ENCODE data around the gene BOC. TPM values are rescaled to one million over a fixed set of nuclear protein-coding genes. Genes with fewer than 3 reads are reported as not detected.

BOC gene
- total and polyA plus RNA-seq, 2 donors (not counting 1 experiment from before 2014, with no cell fraction given) = 2.1 to 4.2 TPM

DNA sequence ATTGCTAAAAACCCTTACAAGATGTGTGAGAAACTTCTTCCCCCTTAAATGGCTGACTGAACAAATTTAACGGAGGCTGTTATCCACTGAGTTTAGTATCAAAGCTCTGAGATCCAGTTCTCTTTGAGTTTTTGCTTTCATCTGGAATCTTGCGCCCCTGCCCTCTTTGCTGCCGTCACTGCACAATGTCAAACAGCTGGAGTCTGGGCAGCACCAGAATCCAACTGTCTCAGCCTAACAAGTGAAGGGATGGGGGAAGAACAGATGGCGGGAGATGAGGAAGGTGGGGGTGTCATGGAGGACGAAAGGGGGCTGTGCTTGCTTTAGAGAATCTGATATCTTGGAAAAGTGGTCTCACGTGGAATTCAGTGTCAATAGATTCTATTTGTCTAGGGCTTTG lies 7.0 kb upstream of the BOC start:
- Histone ChIP-seq H2AFZ (ENCODE audit: low read length) (no peak overlapping the region), H3K9me3 (ENCODE audit: control insufficient read depth, insufficient read depth, low read depth, low read length) (no peaks in the 10 kb centered on the region), H3K9ac (ENCODE audit: insufficient read depth, low read length) (no peak overlapping the region), H3K4me2 (ENCODE audit: extremely low read depth, insufficient read depth, low read length) (no peak overlapping the region), H3K36me3 (ENCODE audit: control insufficient read depth, insufficient read depth, low read length) (no peaks in the 10 kb centered on the region), H3K27ac (ENCODE audit: insufficient read depth, low read length) (no peak overlapping the region), H3K27me3 (ENCODE audit: control insufficient read depth, insufficient read depth, low read length) (no peaks in the 10 kb centered on the region), H3K4me1 (ENCODE audit: control insufficient read depth, extremely low read depth, insufficient read depth, low read length) (no peaks in the 10 kb centered on the region), H4K20me1 (ENCODE audit: control insufficient read depth, extremely low read depth, insufficient read depth, low read length) (peaks cover 2% of the 10 kb centered on the region), H3K79me2 (ENCODE audit: control insufficient read depth, insufficient read depth, low read length) (no peaks in the 10 kb centered on the region), H3K4me3 (replicated peaks in 1 of 4; ENCODE audit: control extremely low read depth in 1 of 4, insufficient read depth in 1 of 4, low read depth in 3 of 4, low read length in 4 of 4) (no peak overlapping the region)
- TF ChIP-seq EZH2 (IDR thresholded peaks at IDR 0.05; ENCODE audit: low read length, missing control alignments) (no peak), CTCF (conservative IDR thresholded peaks at IDR 0.05 in 1 of 2, IDR thresholded peaks at IDR 0.05 in 1 of 2; ENCODE audit: low read depth in 1 of 2, low read length in 2 of 2) (no peak)
- no peak for DNase-seq (ENCODE audit: low read depth in 2 of 2)

DNA sequence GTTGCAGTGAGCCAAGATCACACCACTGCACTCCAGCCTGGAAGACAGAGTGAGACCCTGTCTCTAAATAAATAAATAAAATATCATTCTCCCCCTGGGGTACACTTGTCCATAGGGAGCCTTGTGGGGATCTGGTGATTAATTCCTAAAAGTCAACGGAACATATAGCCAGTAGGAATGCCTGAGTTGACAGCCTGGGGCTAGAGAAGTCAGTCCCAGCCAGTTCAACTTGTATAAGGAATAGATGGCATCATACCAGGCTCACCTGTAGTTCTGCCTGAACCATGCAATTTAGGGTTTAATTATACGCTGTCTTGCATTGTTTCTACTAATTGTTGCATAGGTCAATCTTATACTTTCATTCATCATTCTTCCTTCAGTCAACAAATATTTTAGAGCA lies 5.9 kb upstream of the BOC start:
- no peak for TF ChIP-seq EZH2 (IDR thresholded peaks at IDR 0.05; ENCODE audit: low read length, missing control alignments)
- no peak for TF ChIP-seq CTCF (conservative IDR thresholded peaks at IDR 0.05 in 1 of 2, IDR thresholded peaks at IDR 0.05 in 1 of 2; ENCODE audit: low read depth in 1 of 2, low read length in 2 of 2)
- Histone ChIP-seq H3K36me3 (ENCODE audit: control insufficient read depth, insufficient read depth, low read length) (no peaks in the 10 kb centered on the region), H3K79me2 (ENCODE audit: control insufficient read depth, insufficient read depth, low read length) (no peaks in the 10 kb centered on the region), H3K27me3 (ENCODE audit: control insufficient read depth, insufficient read depth, low read length) (no peaks in the 10 kb centered on the region), H3K9me3 (ENCODE audit: control insufficient read depth, insufficient read depth, low read depth, low read length) (no peaks in the 10 kb centered on the region), H3K27ac (ENCODE audit: insufficient read depth, low read length) (no peak overlapping the region), H3K9ac (ENCODE audit: insufficient read depth, low read length) (no peak overlapping the region), H3K4me3 (replicated peaks in 1 of 4; ENCODE audit: control extremely low read depth in 1 of 4, insufficient read depth in 1 of 4, low read depth in 3 of 4, low read length in 4 of 4) (no peak overlapping the region), H3K4me1 (ENCODE audit: control insufficient read depth, extremely low read depth, insufficient read depth, low read length) (no peaks in the 10 kb centered on the region), H2AFZ (ENCODE audit: low read length) (no peak overlapping the region), H3K4me2 (ENCODE audit: extremely low read depth, insufficient read depth, low read length) (no peak overlapping the region), H4K20me1 (ENCODE audit: control insufficient read depth, extremely low read depth, insufficient read depth, low read length) (peaks cover 2% of the 10 kb centered on the region)
- no peak for DNase-seq (ENCODE audit: low read depth in 2 of 2)

GRCh38 chr3:113210604-113211329 lies 590 bp upstream of the BOC start:
- Histone ChIP-seq H3K9ac (ENCODE audit: insufficient read depth, low read length) (no peak overlapping the region), H3K4me1 (ENCODE audit: control insufficient read depth, extremely low read depth, insufficient read depth, low read length) (peaks cover 3% of the 10 kb centered on the region), H4K20me1 (ENCODE audit: control insufficient read depth, extremely low read depth, insufficient read depth, low read length) (no peaks in the 10 kb centered on the region), H2AFZ (ENCODE audit: low read length) (peak overlapping the region; percentile 70), H3K27ac (ENCODE audit: insufficient read depth, low read length) (peak overlapping the region; percentile 34), H3K9me3 (ENCODE audit: control insufficient read depth, insufficient read depth, low read depth, low read length) (no peaks in the 10 kb centered on the region), H3K79me2 (ENCODE audit: control insufficient read depth, insufficient read depth, low read length) (no peaks in the 10 kb centered on the region), H3K4me2 (ENCODE audit: extremely low read depth, insufficient read depth, low read length) (peak overlapping the region; percentile 81), H3K36me3 (ENCODE audit: control insufficient read depth, insufficient read depth, low read length) (no peaks in the 10 kb centered on the region), H3K4me3 (replicated peaks in 1 of 4; ENCODE audit: control extremely low read depth in 1 of 4, insufficient read depth in 1 of 4, low read depth in 3 of 4, low read length in 4 of 4) (peak overlapping the region; percentile 73 to 84 (median 77)), H3K27me3 (ENCODE audit: control insufficient read depth, insufficient read depth, low read length) (no peaks in the 10 kb centered on the region)
- peak in 1 of 2 donors; percentile 37 for DNase-seq (ENCODE audit: low read depth in 2 of 2)
- TF ChIP-seq EZH2 (IDR thresholded peaks at IDR 0.05; ENCODE audit: low read length, missing control alignments) = no peak
- TF ChIP-seq CTCF (conservative IDR thresholded peaks at IDR 0.05 in 1 of 2, IDR thresholded peaks at IDR 0.05 in 1 of 2; ENCODE audit: low read depth in 1 of 2, low read length in 2 of 2) = no peak

Measured in fibroblast of lung (primary cell).